TTC549 (cell line): ENCODE measurements around the gene SANBR.

Experiments
- FAIRE-seq: peaks from 2 replicates; lab custom pipeline; 2012; peaks lifted over from hg19 to GRCh38; lab: Jason Lieb, UNC

SANBR gene

GRCh38 chr2:61090386-61090921 is 24.8 kb downstream of the SANBR start:
- no peak for FAIRE-seq

DNA sequence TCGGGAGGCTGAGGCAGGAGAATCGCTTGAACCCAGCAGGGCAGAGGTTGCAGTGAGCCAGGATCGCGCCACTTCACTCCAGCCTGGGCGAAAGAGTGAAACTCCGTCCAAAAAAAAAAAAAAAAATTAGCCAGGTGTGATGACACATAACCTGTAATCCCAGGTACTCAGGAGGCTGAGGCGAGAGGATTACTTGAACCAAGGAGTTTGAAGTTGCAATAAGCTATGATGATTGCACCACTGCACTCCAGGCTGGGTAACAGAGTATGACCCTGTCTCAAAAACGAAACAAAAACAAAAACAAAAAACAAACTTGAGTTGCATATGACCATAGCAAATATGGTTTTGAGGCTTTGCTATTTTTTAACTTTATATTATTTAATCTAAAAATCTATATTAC is 25.8 kb downstream of the SANBR start:
- no peak for FAIRE-seq

GRCh38 chr2:61096438-61096837 is 30.8 kb downstream of the SANBR start:
- FAIRE-seq = no peak

- FAIRE-seq = no peak
Observed at GRCh38 chr2:61100801-61101200, 35.1 kb downstream of the SANBR start.

DNA sequence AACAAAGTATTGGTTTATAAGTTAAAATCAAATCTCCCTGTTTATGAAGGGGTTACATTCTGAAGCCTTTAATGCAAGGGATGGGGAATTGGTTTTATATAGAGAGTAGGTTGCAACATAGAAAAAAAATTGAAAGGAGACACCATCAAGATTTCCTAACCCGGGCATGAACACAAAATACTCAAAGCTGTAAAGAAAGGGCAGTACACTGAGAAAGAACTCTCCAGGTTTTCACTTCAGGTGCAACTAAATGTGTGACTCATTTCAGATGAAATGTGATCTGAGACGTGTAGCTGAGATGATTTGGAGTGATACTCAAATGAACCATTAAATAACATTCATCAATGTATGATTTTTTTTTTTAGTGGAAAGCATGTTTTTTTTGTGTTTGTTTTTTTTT is 43.6 kb downstream of the SANBR start:
- FAIRE-seq = no peak

GRCh38 chr2:61111708-61112107 is 46.0 kb downstream of the SANBR start:
- no peak for FAIRE-seq

GRCh38 chr2:61114147-61114546 is 48.5 kb downstream of the SANBR start:
- no peak for FAIRE-seq
